M059J (cell line): Measurements from ENCODE around the gene OR10H3. TPM values are rescaled to one million over a fixed set of nuclear protein-coding genes. Genes with fewer than 3 reads are reported as not detected.
"Not testable (repeated sequence)": the region's sequence is repeated elsewhere in the genome, so short reads cannot be mapped to it uniquely, and the experiment has no call there.

Source experiments
- DNase-seq: peaks from one replicate; pipeline ENCODE4 v3.0.0-alpha.2; 2012; ENCODE audit warnings: low read depth
- total RNA-seq: library from RNA; depleted of rRNA; stranded (reverse); fragments of >200 nt; shearing (Covaris generic); gene quantifications from 2 replicates; pipeline ENCODE4 v1.2.3, GENCODE V29; 2014; rRNA removed

OR10H3 gene
- total RNA-seq, 1 experiment from 2014 or later, result not detected

DNA sequence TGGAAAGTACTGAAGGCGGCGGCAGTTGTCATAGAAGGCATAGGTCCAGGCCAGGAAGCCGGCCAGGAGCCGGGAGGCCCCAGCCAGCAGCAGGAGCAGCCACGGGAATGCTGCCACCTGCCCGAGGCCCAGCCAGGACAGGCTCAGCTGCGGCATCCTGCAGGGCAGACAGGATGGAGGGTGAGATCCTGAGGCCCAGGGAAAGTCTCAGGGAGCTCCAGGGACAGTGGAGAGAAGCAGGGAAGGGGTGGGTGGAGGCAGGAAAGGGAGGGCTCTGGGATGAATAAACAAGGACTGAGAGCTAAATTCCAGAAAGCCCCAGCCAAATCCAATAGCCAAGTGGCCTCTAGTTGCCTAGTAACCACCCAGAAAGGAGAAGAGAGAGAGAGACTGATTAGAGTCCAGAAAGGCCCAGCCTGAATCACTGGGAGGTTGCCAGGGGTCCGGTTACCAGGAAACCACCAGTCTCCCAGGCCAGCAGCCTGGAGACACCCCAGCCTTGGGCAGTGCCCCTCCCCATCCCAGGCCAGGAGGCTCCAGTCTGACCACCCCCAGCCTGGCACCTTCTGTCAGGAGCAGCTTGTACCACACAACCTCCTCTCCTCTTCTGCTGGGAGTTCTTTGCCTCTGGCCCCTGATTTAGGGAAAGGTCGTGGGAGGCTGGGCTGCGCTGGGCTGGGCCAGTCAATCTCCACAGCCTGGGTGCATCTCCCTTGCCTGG is 42.1 kb downstream of the OR10H3 start:
- DNase-seq, result peak; percentile 93

DNA sequence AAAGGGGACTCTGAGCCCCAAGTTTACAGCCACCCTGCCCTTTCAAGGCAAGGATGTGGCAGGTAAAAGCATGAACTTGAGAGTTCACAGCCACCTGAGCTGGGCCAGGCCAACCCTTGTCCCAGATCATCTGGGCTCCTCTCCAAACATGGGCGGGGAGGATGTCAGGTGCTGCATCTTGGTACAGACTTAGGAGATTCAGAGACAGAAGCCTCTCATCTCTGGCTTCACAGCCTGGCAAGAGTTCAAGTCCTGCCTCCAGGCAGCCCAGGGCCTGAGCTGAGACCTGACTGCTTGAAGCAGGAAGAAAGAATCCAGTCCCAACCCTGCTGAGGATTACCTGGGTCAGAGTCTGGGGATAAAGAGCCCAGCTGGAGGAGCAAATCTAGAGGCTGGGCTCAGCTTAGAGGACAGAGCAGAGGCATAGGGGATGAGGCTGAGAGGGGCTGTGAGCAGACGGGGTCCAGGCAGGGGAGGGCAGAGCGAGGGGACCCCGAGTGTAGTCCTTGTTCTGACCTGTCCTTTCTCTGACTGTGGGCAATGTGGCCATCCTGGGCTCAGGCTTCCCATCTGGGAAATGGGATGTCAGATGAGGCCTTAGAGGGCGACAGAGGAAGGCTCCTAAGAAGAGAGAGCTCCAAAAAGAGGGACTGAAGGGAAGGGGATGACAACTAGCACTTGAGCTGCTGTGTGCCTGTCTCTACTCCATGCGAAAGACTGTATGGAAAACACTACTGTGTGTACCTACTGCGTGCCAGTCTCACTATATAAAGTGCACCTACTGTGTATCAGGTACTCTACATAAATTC is 43.0 kb downstream of the OR10H3 start:
- peak; percentile 35 for DNase-seq

DNA sequence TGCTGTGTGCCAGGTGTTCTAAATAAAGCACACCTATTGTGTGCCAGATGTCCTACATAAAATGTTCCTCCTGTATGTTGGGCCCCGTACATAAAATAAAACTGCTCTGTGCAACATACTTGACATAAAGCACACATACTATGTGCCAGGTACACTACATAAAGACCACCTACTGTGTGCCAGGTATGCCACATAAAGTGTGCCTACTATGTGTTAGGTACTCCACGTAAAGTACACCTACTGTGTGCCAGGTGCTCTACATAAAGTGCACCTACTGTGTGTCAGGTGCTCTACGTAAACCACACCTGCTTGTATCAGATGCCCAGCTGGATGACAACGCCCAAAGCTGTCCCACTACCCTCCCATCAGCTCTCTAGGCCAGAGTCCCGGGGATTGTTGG is 43.9 kb downstream of the OR10H3 start:
- no peak for DNase-seq

DNA sequence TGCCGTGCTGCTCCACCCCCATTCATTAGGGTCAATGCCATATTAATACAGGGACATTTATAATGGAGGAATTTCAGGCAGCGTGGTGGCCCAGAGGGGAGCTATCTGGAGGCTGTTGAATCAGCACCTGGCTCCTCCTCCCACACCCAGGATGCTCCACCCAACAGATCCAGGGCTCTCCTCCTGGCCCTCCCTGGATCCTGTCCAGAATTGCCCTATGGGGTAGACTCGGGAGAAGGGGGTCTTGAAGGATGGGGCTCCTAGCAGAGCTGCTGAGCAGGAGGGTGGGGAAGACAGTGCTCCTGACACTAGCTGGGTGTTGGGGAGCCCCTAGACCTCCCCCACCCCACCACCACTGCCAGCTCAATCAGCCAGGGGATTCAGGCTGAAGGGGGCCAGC is 44.4 kb downstream of the OR10H3 start:
- no peak for DNase-seq

DNA sequence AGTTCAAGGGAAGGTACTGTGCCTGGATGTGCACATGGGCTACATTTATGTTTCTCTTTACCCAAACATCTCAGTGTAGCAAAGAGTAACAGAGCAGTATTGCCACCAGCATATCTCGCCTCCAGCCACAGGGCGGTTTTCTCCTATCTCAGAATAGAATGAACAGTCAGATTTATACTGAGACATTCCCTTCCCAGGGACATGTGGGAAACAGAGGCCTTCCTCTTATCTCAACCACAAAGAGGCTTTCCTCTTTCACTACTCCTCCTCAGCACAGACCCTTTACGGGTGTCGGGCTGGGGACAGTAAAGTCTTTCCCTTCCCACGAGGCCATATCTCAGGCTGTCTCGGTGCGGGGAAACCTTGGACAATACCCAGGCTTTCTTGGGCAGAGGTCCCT is 45.1 kb downstream of the OR10H3 start:
- DNase-seq, result not testable (repeated sequence)

DNA sequence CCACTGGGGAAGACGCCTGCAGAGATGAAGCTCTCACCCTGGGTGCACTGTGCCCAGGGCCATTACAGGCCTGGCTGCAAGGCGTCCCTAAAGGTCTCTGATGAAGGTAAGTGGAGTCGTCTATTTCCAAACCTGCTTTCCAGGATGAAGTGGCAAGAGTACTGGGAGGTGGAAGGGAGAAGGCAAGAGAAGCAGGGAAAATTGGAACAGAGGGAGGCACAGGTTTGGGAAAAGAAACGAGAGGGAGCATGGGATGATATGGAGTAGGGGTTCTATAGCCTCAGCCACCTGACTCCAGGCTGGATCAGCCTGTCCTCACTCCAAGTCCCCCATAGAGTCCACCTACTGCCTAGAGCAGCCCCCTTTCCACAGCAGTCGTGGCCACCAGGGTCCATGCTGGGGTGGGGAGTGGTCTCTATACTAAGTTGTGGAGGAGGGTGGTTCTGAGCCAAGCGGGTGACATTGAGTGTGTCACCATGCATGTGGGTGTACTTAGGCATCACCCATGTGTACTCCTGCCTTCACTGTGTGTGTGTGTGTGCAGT is 49.9 kb downstream of the OR10H3 start, which contains the start of gene OR10H5:
Gene OR10H5, plus strand, starts transcription at position 51 of the 545 bp plus-strand sequence. CDS start 6,388 bp downstream, outside the sequence.
- no peak for DNase-seq

DNA sequence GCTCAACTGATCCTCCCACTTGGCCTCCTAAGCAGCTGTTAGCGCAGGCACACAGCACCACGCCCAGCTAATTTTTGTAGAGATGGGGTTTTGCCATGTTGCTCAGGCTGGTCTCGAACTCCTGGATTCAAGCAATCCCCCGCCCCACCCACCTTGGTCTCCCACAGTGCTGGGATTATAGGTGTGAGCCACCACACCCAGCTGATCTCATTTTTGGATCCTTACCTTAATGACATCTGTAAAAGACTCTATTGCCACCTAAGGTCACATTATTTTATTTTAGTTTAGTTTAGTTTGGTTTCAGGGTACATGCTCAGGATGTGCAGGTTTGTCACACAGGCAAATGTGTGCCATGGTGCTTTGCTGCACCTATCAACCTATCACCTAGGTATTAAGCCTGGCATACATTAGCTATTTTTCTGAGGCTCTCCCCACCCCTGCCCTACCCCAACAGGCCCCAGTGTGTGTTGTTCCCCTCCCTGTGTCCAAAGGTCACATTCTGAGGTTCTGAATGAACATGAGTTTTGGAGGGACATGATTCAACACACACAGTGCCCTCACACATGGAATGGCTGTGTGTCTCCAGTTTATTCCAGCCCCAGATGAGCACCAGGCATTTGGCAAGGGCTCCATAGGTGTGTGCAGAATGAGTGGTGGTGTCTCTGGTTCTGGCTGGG is 50.9 kb downstream of the OR10H3 start:
- no peak for DNase-seq

DNA sequence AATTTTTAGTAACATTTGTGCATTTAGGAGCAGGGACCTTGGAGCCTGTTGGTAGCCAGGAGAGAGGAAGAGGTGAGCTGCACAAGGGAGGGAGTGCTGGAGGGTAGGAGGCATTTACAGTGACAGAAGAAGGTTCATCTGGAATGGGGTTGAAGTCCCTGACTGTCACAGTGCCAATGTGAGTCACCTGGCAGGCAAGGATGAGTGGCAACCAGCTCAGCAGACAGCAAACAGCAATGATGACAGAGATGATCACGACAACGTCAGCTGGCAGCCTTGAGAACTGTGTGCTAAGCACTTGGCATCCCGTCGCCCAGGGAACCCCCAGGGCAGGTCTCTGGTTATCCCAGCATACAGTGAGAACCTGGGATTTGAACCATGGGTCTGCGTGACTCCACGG is 52.3 kb downstream of the OR10H3 start:
- peak; percentile 70 for DNase-seq

Other genes starting within 250 kb of the OR10H3 start
- gene CYP4F22, start 229.5 kb upstream of the OR10H3 start, total RNA-seq, result not detected in 2 replicates
- gene CYP4F8, start 122.8 kb upstream of the OR10H3 start, total RNA-seq, result not detected in 2 replicates
- 0.15 TPM in 1 of 2 replicates, not detected in the other for gene CYP4F3, start 97.1 kb upstream of the OR10H3 start, total RNA-seq
- not detected in 2 replicates for gene CYP4F12, start 64.9 kb upstream of the OR10H3 start, total RNA-seq
- gene OR10H2, start 10.0 kb upstream of the OR10H3 start, total RNA-seq, result not detected in 2 replicates
- gene OR10H5, start 49.7 kb downstream of the OR10H3 start, total RNA-seq, result not detected in 2 replicates
- gene OR10H1, start 77.7 kb downstream of the OR10H3 start, total RNA-seq, result not detected in 2 replicates
- gene CYP4F2, start 160.1 kb downstream of the OR10H3 start, total RNA-seq, result 1.6 and 1.8 TPM in 2 replicates
- gene CYP4F11, start 196.5 kb downstream of the OR10H3 start, total RNA-seq, result 0.17 and 0.44 TPM in 2 replicates
- not detected in 2 replicates for gene OR10H4, start 211.0 kb downstream of the OR10H3 start, total RNA-seq